A549 (cell line): ENCODE results near the gene STK4. TPM values are rescaled to one million over a fixed set of nuclear protein-coding genes. Genes with fewer than 3 reads are reported as not detected.

Source experiments
- ATAC-seq, 2 experiments: fragments of 200-7000 bp in 1 of 2; fragments of >200 bp in 1 of 2; cut with Nextera tagmentation in 1 of 2; cut with Tn5 transposase in 1 of 2; 3 replicates each; pipeline versions ENCODE4 v1.8.0 to v1.9.1; 2018 to 2020; ENCODE audit warnings: mild to moderate bottlenecking in 1 of 2, moderate library complexity in 1 of 2
- CTCF ChIA-PET: fragments of 300-600 bp; sonication (Branson Sonifier 250); formaldehyde crosslinking; extraction: SDS; loops from one replicate; lab custom pipeline; 2021; ENCODE audit warnings: antibody characterized with exemption, inconsistent platforms; lab: Yijun Ruan, JAX
- POLR2A ChIA-PET: fragments of 350-600 bp; formaldehyde crosslinking; extraction: SDS; loops from one replicate; lab custom pipeline; 2021; ENCODE audit warnings: antibody characterized with exemption, inconsistent platforms; lab: Yijun Ruan, JAX
- DNase-seq, 2 experiments: peaks; one replicate each; pipeline versions ENCODE4 v3.0.0 to v3.0.0-alpha.2; 2011 to 2016; ENCODE audit warnings: low read depth in 1 of 2, low spot score in 1 of 2
- FAIRE-seq: peaks from 2 replicates; lab custom pipeline; 2011; peaks lifted over from hg19 to GRCh38; lab: Jason Lieb, UNC
- H3K27ac ChIP-seq, 2 experiments: fragments of >200 bp; sonication (Bioruptor Twin); formaldehyde crosslinking; 3 replicates each; pipeline ENCODE4 v1.5.1; 2016 to 2017
- H3K4me1 ChIP-seq: fragments of >200 bp; sonication (Bioruptor Twin); formaldehyde crosslinking; 3 replicates; pipeline ENCODE4 v1.6.1; 2016
- H3K4me2 ChIP-seq: fragments of >200 bp; sonication (Bioruptor Twin); formaldehyde crosslinking; 3 replicates; pipeline ENCODE4 v1.6.1; 2016
- H3K4me3 ChIP-seq: fragments of >200 bp; sonication (Bioruptor Twin); formaldehyde crosslinking; 3 replicates; pipeline ENCODE4 v1.5.1; 2016
- H3K9me3 ChIP-seq: fragments of >200 bp; sonication (Bioruptor Twin); formaldehyde crosslinking; 3 replicates; pipeline ENCODE4 v1.6.1; 2016
- ATOH8 ChIP-seq: fragments of 250-450 bp; sonication (Bioruptor Pico); IDR thresholded peaks from 2 replicates; pipeline ENCODE4 v1.5.0; 2020; ENCODE audit warnings: low read depth, mild to moderate bottlenecking, moderate library complexity
- BCL3 ChIP-seq: fragments of >200 bp; sonication (Bioruptor Twin); formaldehyde crosslinking; IDR thresholded peaks from 3 replicates; pipeline ENCODE4 v1.6.1; 2016
- CHD2 ChIP-seq: fragments of 150-350 bp; IDR thresholded peaks from 2 replicates; pipeline ENCODE4 v1.6.1; 2014; ENCODE audit warnings: low read length; ENCODE audit not compliant: partially characterized antibody
- CTCF ChIP-seq: fragments of >200 bp; sonication (Bioruptor Twin); formaldehyde crosslinking; IDR thresholded peaks from 3 replicates; pipeline ENCODE4 v1.5.1; 2016
- E2F6 ChIP-seq: IDR thresholded peaks from 2 replicates; pipeline ENCODE4 v1.6.1; 2012; ENCODE audit warnings: low read depth, borderline replicate concordance
- EHMT2 ChIP-seq: fragments of 200-600 bp; sonication (generic); IDR thresholded peaks from 2 replicates; pipeline ENCODE4 v1.6.1; 2016; ENCODE audit warnings: antibody characterized with exemption, low read depth, mild to moderate bottlenecking, moderate library complexity
- HOXA7 ChIP-seq: fragments of 250-450 bp; sonication (Bioruptor Pico); IDR thresholded peaks from 2 replicates; pipeline ENCODE4 v1.5.0; 2020; ENCODE audit warnings: mild to moderate bottlenecking, moderate library complexity
- HOXB13 ChIP-seq: fragments of 250-450 bp; sonication (Bioruptor Pico); IDR thresholded peaks from 2 replicates; pipeline ENCODE4 v1.5.0; 2020; ENCODE audit warnings: low read depth, mild to moderate bottlenecking, moderate library complexity
- PBX3 ChIP-seq: IDR thresholded peaks from 2 replicates; pipeline ENCODE4 v1.6.1; 2012
- PHF8 ChIP-seq: fragments of 200-600 bp; sonication (generic); IDR thresholded peaks from 2 replicates; pipeline ENCODE4 v1.6.1; 2016; ENCODE audit warnings: low read depth, mild to moderate bottlenecking, antibody characterized with exemption, moderate library complexity, borderline replicate concordance
- ZFP36 ChIP-seq: fragments of 450-650 bp; IDR thresholded peaks from 2 replicates; pipeline ENCODE4 v1.6.1; 2014; ENCODE audit warnings: borderline replicate concordance; ENCODE audit not compliant: partially characterized antibody
- ZNF302 ChIP-seq: fragments of 250-450 bp; sonication (Bioruptor Pico); IDR thresholded peaks from 2 replicates; pipeline ENCODE4 v1.9.0; 2021; ENCODE audit warnings: inconsistent platforms, mild to moderate bottlenecking, moderate library complexity
- WGBS: methylation state at CpG from one replicate; pipeline ENCODE4 v1.1.6; 2017; ENCODE audit errors: missing lambda C conversion rate; 5-methylcytosine and 5-hydroxymethylcytosine counted together
- polyA plus RNA-seq, 4 experiments: library from polyadenylated mRNA; depleted of rRNA in 3 of 4; stranded (reverse); fragments of >200 nt; fragmentation: RNase III in 1 of 4; extraction: RNeasy Plus Mini Kit Qiagen cat#74134 plus additional on column Dnase treatment in 1 of 4; gene quantifications; 2 replicates in 3 of 4; 3 replicates in 1 of 4; pipeline ENCODE4 v1.2.3, GENCODE V29; 2011 to 2017

Gene STK4
- polyA plus RNA-seq, 2 of the 4 experiments (the other 2 are of a cell fraction) = 14.5 to 34.5 TPM

GRCh38 chr20:45113865-45114264 is 147.6 kb downstream of the STK4 start (continued):
- no peak for TF ChIP-seq CTCF
- no peak for TF ChIP-seq BCL3
- no peak for TF ChIP-seq CHD2
- TF ChIP-seq EHMT2 = no peak
- TF ChIP-seq PBX3 = no peak

- Histone ChIP-seq H3K4me1 (no peaks in the 10 kb centered on the region), H3K9me3 (no peaks in the 10 kb centered on the region), H3K4me2 (no peak within 1 kb of the TSS), H3K4me3 (no peak within 1 kb of the TSS), H3K27ac (no peak within 1 kb of the TSS)
- ATAC-seq (peak in 1 of 2 experiments; percentile 39; a peak in 2 of 6 replicates), DNase-seq (no peak), FAIRE-seq (no peak)
- 42% methylated on average over 13 of the region's 16 CpGs for WGBS
- ChIA-PET POLR2A (no interaction called here), CTCF (interaction anchor here (1.2 to 13.7 kb wide), 5 partner anchors 9 to 104 kb away, joined by 4 to 155 read pairs (median 27); no protein-coding TSS in a partner anchor)
- TF ChIP-seq ZNF302 = no peak
- TF ChIP-seq ZFP36 = no peak
- TF ChIP-seq ATOH8 (CRISPR knock-in tag) = no peak
Observed at GRCh38 chr20:45114465-45115385, 148.4 kb downstream of the STK4 start, which contains the start of gene WFDC5. TSS of gene WFDC5 (minus strand) at chr20:45115174. CDS start at chr20:45115083, 91 bp downstream.

GRCh38 chr20:45115386-45115774 is 149.1 kb downstream of the STK4 start:
- Histone ChIP-seq H3K4me3 (no peak overlapping the region), H3K4me2 (no peak overlapping the region), H3K9me3 (no peaks in the 10 kb centered on the region), H3K4me1 (no peaks in the 10 kb centered on the region), H3K27ac (no peak overlapping the region)
- WGBS = 77% methylated on average over 3 of the region's 3 CpGs
- peak in 1 of 2 experiments; percentile 10; a peak in 1 of 6 replicates for ATAC-seq
- no peak for DNase-seq
- no peak for FAIRE-seq
- no peak for TF ChIP-seq HOXB13 (CRISPR knock-in tag)
- TF ChIP-seq HOXA7 = no peak
- no peak for TF ChIP-seq PHF8
- TF ChIP-seq CTCF = no peak
- TF ChIP-seq E2F6 = no peak
- POLR2A ChIA-PET = no interaction called here
- CTCF ChIA-PET = interaction anchor here (1.2 to 13.7 kb wide), 3 partner anchors 9 to 72 kb away, joined by 5 to 155 read pairs (median 45); no protein-coding TSS in a partner anchor
